HCT116 (cell line): ENCODE measurements around the gene SND1. TPM values are rescaled to one million over a fixed set of nuclear protein-coding genes. Genes with fewer than 3 reads are reported as not detected.

Experiments
- ATAC-seq: fragments of 200-7000 bp; cut with Tn5 transposase; 2 replicates; pipeline ENCODE4 v1.9.1; 2020; ENCODE audit warnings: mild to moderate bottlenecking, moderate library complexity
- BruUV-seq: library from RNA; stranded (reverse); fragments of 400-500 nt; replicated peaks from 2 replicates; lab custom pipeline; 2021; lab: Mats Ljungman, UMichigan
- CTCF ChIA-PET: fragments of 300-600 bp; sonication (Branson Sonifier 250); formaldehyde crosslinking; loops from one replicate; lab custom pipeline; 2021; ENCODE audit warnings: antibody characterized with exemption; lab: Charles Lee
- POLR2A ChIA-PET: fragments of 300-600, 350-600 bp; sonication (Branson Sonifier 250); formaldehyde crosslinking; loops from one replicate; lab custom pipeline; 2021; ENCODE audit warnings: antibody characterized with exemption; lab: Charles Lee
- RAD21 ChIA-PET, 2 experiments: fragments of 300-600 bp; sonication (Branson Sonifier 250); formaldehyde crosslinking; loops; one replicate each; lab custom pipeline; 2023; ENCODE audit warnings: low total read pairs in 2 of 2; ENCODE audit not compliant: uncharacterized antibody in 2 of 2, unreplicated experiment in 2 of 2, low non-redundant PET in 1 of 2; lab: Charles Lee
- DNase-seq: peaks from one replicate; pipeline ENCODE4 v3.0.0-alpha.2; 2010; ENCODE audit warnings: low read depth, low spot score
- H2AFZ ChIP-seq: fragments of 200-600 bp; shearing (Covaris generic), sonication (generic); 2 replicates; pipeline ENCODE4 v1.6.1; 2017; ENCODE audit warnings: low read depth, mixed run types, mixed read lengths, antibody characterized with exemption, low read length; ENCODE audit not compliant: poor library complexity, severe bottlenecking
- H3K27ac ChIP-seq: 2 replicates; pipeline ENCODE4 v1.5.1; 2012; ENCODE audit warnings: low read depth, low read length
- H3K27me3 ChIP-seq: fragments of 200-600 bp; sonication (generic); 2 replicates; pipeline ENCODE4 v1.6.1; 2016; ENCODE audit warnings: mixed run types, low read length, mixed read lengths; ENCODE audit not compliant: insufficient read depth
- H3K36me3 ChIP-seq, 2 experiments: fragments of 200-500 bp in 1 of 2; fragments of 200-600 bp in 1 of 2; sonication (Bioruptor generic) in 1 of 2; sonication (generic) in 1 of 2; 2 replicates each; pipeline versions ENCODE4 v1.5.1 to v1.6.1; 2014 to 2016; ENCODE audit warnings: low read length in 2 of 2, inconsistent platforms in 1 of 2, mixed read lengths in 1 of 2, mixed run types in 1 of 2; ENCODE audit not compliant: insufficient read depth in 2 of 2, control insufficient read depth in 1 of 2
- H3K4me1 ChIP-seq, 2 experiments: fragments of 200-600 bp in 1 of 2; sonication (generic) in 1 of 2; 2 replicates each; pipeline versions ENCODE4 v1.5.1 to v1.6.1; 2012 to 2017; ENCODE audit warnings: low read length in 2 of 2, inconsistent platforms in 1 of 2, mild to moderate bottlenecking in 1 of 2, mixed read lengths in 1 of 2, mixed run types in 1 of 2, moderate library complexity in 1 of 2; ENCODE audit not compliant: insufficient read depth in 2 of 2, control insufficient read depth in 1 of 2
- H3K4me2 ChIP-seq: fragments of 200-600 bp; sonication (generic); 2 replicates; pipeline ENCODE4 v1.6.1; 2017; ENCODE audit warnings: mixed run types, low read length, mixed read lengths
- H3K4me3 ChIP-seq, 2 experiments: fragments of 200-600 bp in 1 of 2; sonication (generic) in 1 of 2; replicated peaks in 1 of 2; 2 replicates each; pipeline ENCODE4 v1.5.1; 2011 to 2016; ENCODE audit warnings: low read length in 2 of 2, control low read depth in 1 of 2, low read depth in 1 of 2, mild to moderate bottlenecking in 1 of 2, mixed read lengths in 1 of 2, mixed run types in 1 of 2
- H3K79me2 ChIP-seq: fragments of 200-600 bp; sonication (generic); 2 replicates; pipeline ENCODE4 v1.6.1; 2017; ENCODE audit warnings: mild to moderate bottlenecking, mixed run types, low read length, moderate library complexity, mixed read lengths; ENCODE audit not compliant: insufficient read depth
- H3K9ac ChIP-seq: fragments of 200-600 bp; sonication (generic); 2 replicates; pipeline ENCODE4 v1.6.1; 2016; ENCODE audit warnings: low read length, mixed read lengths
- H3K9me2 ChIP-seq: fragments of 200-600 bp; sonication (generic), shearing (Covaris generic); 2 replicates; pipeline ENCODE4 v1.6.1; 2017; ENCODE audit warnings: mixed run types, mild to moderate bottlenecking, moderate library complexity; ENCODE audit not compliant: insufficient read depth
- H3K9me3 ChIP-seq, 2 experiments: fragments of 200-500 bp in 1 of 2; fragments of 200-600 bp in 1 of 2; sonication (Bioruptor generic) in 1 of 2; sonication (generic) in 1 of 2; 2 replicates each; pipeline ENCODE4 v1.6.1; 2014 to 2017; ENCODE audit warnings: low read length in 2 of 2, mixed read lengths in 2 of 2, inconsistent platforms in 1 of 2, low read depth in 1 of 2, mild to moderate bottlenecking in 1 of 2, mixed run types in 1 of 2, moderate library complexity in 1 of 2; ENCODE audit not compliant: control insufficient read depth in 1 of 2, insufficient read depth in 1 of 2
- H4K20me1 ChIP-seq: fragments of 200-600 bp; sonication (generic), shearing (Covaris generic); 2 replicates; pipeline ENCODE4 v1.6.1; 2017; ENCODE audit warnings: mixed run types, mild to moderate bottlenecking, moderate library complexity; ENCODE audit not compliant: insufficient read depth
- ATF3 ChIP-seq: IDR thresholded peaks from 2 replicates; pipeline ENCODE4 v1.6.1; 2012
- CEBPB ChIP-seq: IDR thresholded peaks from 2 replicates; pipeline ENCODE4 v1.6.1; 2012; ENCODE audit warnings: low read depth
- CTCF ChIP-seq, 3 experiments: fragments of 200-600 bp in 1 of 3; sonication (generic) in 1 of 3; IDR thresholded peaks in 2 of 3; conservative IDR thresholded peaks in 1 of 3; 2 replicates each; pipeline ENCODE4 v1.5.1; 2012 to 2017; ENCODE audit warnings: low read depth in 2 of 3, low read length in 2 of 3, antibody characterized with exemption in 1 of 3, borderline replicate concordance in 1 of 3, control low read depth in 1 of 3, mild to moderate bottlenecking in 1 of 3, mixed read lengths in 1 of 3, mixed run types in 1 of 3, moderate library complexity in 1 of 3; ENCODE audit not compliant: insufficient read depth in 1 of 3
- EGR1 ChIP-seq: IDR thresholded peaks from 2 replicates; pipeline ENCODE4 v1.6.1; 2012; ENCODE audit warnings: low read depth
- EZH2 ChIP-seq: fragments of 200-600 bp; sonication (generic); IDR thresholded peaks from 2 replicates; pipeline ENCODE4 v1.6.1; 2017; ENCODE audit warnings: antibody characterized with exemption, mixed run types
- FOSL1 ChIP-seq: IDR thresholded peaks from 2 replicates; pipeline ENCODE4 v1.6.1; 2012; ENCODE audit warnings: low read depth
- JUND ChIP-seq: IDR thresholded peaks from 2 replicates; pipeline ENCODE4 v1.6.1; 2012
- POLR2A ChIP-seq: IDR thresholded peaks from 2 replicates; pipeline ENCODE4 v1.7.0; 2011; ENCODE audit warnings: borderline replicate concordance; ENCODE audit not compliant: insufficient read depth, insufficient read length; ENCODE audit errors: extremely low read depth
- RAD21 ChIP-seq: IDR thresholded peaks from 2 replicates; pipeline ENCODE4 v1.6.1; 2012; ENCODE audit warnings: low read depth, mild to moderate bottlenecking
- REST ChIP-seq: IDR thresholded peaks from 2 replicates; pipeline ENCODE4 v1.6.1; 2012; ENCODE audit warnings: low read depth
- SRF ChIP-seq: IDR thresholded peaks from 2 replicates; pipeline ENCODE4 v1.6.1; 2012; ENCODE audit warnings: low read depth
- YY1 ChIP-seq: IDR thresholded peaks from 2 replicates; pipeline ENCODE4 v1.6.1; 2011; ENCODE audit warnings: low read length, low read depth, moderate library complexity, mild to moderate bottlenecking; ENCODE audit not compliant: insufficient replicate concordance; ENCODE audit errors: extremely low read depth
- intact Hi-C: fragments of 100-400 bp; cut with micrococcal nuclease; formaldehyde crosslinking; loops from 2 replicates; pipeline ENCODE4 v1.10.0; 2022
- total RNA-seq: library from RNA; stranded (reverse); gene quantifications from one replicate; pipeline ENCODE4 v1.2.1, GENCODE V29; 2021; ENCODE audit not compliant: unreplicated experiment

SND1 gene
- total RNA-seq, 1 experiment from 2014 or later: 169 TPM

GRCh38 chr7:127887096-127887495 lies 235.1 kb downstream of the SND1 start:
- Histone ChIP-seq H3K4me2 (no peak overlapping the region), H4K20me1 (peaks cover 4% of the 10 kb centered on the region; the same call in 1 of the 2 replicates), H3K27me3 (no peaks in the 10 kb centered on the region), H3K4me3 (no peak overlapping the region), H3K9me3 (no peaks in the 10 kb centered on the region), H3K9ac (no peak overlapping the region), H3K36me3 (peaks cover 3 to 14% of the 10 kb centered on the region in 2 experiments; a peak in 2 of 4 replicates), H3K79me2 (peaks cover 31% of the 10 kb centered on the region; the same call in 1 of the 2 replicates), H3K9me2 (no peaks in the 10 kb centered on the region), H2AFZ (no peak overlapping the region), H3K4me1 (peaks cover 0 to 8% of the 10 kb centered on the region in 2 experiments; a peak in 1 of 4 replicates), H3K27ac (no peak overlapping the region)
- intact Hi-C loops: no loop called here
- CTCF ChIA-PET: no interaction called here
- no TSS peak for BruUV-seq
- POLR2A ChIA-PET: no interaction called here
- ATAC-seq (no peak), DNase-seq (no peak)
- TF ChIP-seq FOSL1 (no peak), JUND (no peak), POLR2A (no peak), SRF (no peak), RAD21 (no peak), CTCF (IDR thresholded peaks at IDR 0.05 in 2 of 3, conservative IDR thresholded peaks at IDR 0.05 in 1 of 3; ENCODE audit: borderline replicate concordance in 1 of 3, insufficient read depth in 1 of 3, low read depth in 2 of 3, low read length in 2 of 3) (no peak), EZH2 (no peak), REST (no peak), YY1 (no peak), EGR1 (no peak), ATF3 (no peak), CEBPB (no peak)
- RAD21 ChIA-PET: no interaction called here
